Stimulated activated CD4-positive, alpha-beta T cell treated with anti-CD3 and anti-CD28 coated beads, Interleukin-4, amount 100 ng/mL, for 24 hours (primary cell): ENCODE measurements around the gene BRMS1.
"Not testable (repeated sequence)": the region's sequence is repeated elsewhere in the genome, so short reads cannot be mapped to it uniquely, and the experiment has no call there.

Source experiments
- DNase-seq: peaks from one replicate; pipeline ENCODE4 v3.0.0-alpha.2; 2020

The BRMS1 gene

DNA sequence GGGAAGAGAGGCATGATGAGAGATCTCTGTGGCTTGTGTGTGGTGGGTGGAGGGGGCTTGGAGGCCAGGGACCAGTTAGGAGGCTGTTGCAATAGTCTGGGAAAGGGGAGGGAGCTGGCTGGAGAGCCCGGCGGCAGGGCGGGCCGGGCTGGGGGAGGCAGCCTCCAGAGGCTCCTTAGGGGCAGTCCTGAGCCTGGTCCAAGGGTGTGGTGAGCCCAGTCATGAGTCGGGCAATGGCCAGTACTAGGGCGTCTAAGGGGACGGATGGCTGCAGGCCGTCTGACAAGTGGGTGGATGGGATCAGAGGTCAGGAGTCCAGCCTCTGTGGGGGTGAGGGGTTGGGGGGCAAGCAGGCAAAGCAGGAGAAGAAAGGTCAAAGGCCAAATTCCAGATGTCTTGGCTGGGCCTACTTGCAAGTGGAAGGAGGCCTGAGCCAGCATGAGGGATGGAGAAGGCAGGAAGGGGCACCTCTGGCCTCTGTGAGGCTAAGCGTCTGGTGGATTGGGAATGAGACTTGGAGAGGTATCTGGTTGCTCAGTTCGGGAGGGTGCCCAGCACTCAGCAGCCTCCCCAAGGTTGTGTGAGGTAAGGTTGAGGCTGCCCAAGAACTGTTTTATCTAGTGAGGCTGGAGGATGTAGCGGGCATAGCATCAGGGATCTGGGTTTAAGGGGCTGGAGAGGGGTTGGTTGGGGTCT is 22.0 kb downstream of the BRMS1 start:
- DNase-seq: no peak

DNA sequence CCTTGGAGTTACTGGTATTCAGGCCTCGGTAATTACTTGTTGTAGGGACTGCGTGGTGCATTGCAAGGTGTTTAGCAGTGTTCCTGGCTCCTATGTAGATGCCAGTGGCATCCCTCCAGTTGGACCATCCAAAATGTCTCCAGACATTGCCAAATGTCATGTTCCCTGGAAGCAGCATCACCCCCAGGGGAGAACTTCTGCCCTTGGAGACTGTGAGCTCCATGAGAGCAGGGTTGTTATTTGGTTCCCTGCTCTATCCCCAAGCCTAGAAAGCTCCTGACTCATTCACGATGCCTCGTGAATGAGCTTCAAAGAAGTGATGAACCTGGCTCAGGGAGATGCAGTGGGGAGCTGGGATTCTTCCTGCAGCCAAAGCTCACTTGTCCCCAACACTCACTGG is 23.3 kb downstream of the BRMS1 start:
- DNase-seq: no peak

DNA sequence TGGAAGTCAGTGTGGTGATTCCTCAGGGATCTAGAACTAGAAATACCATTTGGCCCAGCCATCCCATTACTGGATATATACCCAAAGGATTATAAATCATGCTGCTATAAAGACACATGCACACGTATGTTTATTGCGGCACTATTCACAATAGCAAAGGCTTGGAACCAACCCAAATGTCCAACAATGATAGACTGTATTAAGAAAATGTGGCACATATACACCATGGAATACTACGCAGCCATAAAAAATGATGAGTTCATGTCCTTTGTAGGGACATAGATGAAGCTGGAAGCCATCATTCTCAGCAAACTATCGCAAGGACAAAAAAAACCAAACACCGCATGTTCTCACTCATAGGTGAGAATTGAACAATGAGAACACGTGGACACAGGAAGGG is 24.2 kb downstream of the BRMS1 start:
- not testable (repeated sequence) for DNase-seq

DNA sequence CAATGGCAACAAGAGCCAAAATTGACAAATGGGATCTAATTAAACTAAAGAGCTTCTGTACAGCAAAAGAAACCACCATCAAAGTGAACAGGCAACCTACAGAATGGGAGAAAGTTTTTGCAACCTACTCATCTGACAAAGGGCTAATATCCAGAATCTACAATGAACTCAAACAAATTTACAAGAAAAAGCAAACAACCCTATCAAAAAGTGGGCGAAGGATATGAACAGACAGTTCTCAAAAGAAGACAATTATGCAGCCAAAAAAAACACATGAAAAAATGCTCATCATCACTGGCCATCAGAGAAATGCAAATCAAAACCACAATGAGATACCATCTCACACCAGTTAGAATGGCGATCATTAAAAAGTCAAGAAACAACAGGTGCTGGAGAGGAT is 24.6 kb downstream of the BRMS1 start:
- not testable (repeated sequence) for DNase-seq

DNA sequence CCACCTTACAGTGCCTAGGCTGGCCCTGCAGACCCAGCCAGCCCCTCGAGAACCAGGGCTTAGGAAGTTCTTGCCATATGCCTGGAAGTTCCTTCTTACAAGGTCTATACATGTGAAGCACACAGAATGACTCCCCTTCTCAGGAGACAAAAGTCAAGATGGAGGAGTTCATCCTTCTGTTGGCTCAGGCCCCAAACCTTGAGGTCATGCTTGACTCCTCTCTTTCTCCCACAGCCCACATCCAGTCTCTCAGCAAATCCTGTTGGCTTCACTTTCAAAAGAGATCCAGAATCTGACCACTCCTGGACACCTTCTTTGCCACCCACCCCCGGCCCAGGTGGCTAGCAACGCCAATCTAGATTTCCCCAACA is 26.3 kb downstream of the BRMS1 start:
- DNase-seq: no peak

DNA sequence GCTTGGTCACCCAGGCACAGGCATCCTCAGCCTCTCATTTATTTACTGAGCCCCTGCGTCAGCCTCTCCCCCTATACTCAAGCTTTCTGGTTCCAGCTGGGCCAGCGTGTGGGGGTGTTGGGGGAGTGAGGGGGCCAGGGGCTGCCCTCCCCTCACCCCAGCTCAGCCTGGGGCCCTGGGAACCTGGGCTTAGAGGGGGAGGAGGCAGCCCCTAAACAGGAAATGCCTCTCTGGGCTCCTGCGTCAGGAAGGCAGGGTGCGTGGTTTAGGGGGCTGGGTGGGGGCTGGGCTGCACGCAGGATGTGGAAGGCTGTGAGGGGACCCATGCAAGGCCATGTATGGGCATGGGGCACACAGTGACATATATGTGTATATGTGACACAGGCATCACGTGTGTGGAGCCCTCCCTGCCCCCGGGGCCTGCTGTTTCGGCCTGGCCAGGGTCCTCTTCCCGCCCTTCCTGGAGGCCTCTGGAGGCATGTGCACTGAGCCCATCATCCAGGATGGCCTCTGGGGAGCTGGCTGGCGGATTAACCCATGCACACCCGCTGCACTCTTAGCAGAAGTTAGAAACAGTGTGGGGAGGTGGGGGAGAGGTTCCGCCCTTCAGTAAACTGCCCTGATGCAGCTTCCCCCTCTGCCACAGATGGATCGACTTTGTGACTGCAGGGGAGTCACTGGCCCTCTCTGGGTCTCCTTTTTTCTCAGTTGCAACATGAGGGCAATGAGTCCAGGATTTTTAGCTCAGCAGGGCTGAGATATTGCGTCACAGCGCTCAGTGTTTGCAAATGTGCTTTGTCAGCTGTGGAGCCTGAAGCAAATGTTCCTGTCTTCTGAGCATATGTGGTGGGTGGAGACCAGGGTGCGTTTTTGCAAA is 26.9 kb downstream of the BRMS1 start:
- DNase-seq: no peak

DNA sequence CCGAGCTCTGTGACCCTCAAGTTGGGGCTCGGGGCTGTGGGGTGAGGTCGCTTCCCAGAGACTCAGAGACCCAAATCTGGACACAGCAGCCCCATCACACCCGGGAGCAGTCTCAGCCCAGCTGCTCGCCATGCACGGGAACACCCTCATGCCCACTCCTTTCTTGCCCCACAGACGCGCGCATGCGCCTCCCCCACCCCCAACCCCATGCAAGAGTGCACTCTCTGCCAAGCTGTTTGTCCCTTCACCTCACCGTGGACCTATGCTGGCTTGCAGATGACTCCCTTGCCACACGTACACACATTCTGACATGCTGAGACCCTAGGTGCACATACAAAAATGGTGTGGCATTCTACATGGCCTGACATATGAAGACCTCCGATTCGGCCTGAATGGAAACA is 27.6 kb downstream of the BRMS1 start:
- DNase-seq: no peak

DNA sequence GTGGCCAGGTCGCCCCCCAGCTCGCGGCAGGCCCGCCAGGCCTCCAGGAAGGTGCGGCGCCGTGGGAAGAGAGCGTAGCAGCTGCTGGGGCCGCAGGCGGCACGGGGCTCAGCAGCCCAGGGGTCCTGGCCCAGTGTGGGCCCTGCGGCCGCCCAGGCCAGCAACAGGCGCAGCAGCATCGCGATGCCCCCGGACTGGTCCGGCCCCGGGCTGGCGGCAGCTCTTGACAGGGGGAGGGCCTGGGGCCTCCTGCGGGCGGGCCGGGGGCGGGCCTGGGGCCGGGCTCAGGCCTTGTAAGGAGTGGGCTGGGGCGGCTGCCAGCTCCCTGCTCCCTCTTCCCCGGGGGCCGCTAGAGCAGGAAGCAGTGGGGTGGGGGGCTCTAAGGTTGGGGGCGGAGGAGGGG is 28.1 kb downstream of the BRMS1 start, which contains the start of gene CD248:
TSS of gene CD248 (minus strand) at position 196 of the 403 bp plus-strand sequence. CDS start at position 179, 17 bp downstream.
- no peak for DNase-seq

DNA sequence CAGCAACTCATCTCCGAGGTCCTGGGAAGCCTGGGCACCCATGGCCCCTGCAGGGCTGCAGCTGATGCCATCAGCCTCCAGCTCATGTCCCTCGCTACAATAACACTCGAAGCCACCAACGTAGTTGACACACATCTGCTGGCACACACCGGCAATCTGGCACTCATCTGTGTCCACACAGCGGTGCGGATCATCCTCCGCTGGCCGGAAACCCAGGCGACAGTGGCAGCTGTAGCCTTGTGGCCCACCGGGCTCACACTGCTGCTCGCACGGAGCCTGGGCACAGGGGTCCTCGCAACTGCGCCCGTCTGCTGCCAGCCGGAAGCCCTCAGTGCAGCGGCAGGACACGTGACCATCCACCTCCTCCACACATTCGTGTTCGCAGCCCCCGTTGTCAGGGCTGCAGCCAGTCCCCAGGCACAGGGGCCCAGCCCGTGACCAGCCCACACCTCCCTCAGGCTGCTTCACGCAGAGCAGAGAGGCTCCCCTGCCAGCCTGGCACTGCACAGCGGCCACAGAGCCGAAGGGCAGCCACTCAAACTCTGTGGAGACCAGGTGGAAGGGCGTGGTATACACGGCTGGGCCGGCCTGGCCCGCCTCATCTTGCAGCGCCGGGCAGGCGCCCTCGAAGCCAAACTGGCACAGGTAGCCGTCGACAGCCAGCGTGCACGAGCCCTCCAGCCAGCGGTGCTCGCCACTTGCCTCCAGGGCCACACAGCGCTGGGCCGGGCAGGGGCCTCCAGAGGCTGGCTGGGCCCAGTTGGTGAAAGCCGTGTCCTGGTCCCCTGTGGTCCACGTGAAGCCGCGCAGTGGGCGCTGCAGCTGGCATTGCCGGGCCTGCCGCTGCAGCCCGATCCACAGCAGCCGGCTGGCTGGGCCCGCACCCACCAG is 28.7 kb downstream of the BRMS1 start:
- DNase-seq: no peak

DNA sequence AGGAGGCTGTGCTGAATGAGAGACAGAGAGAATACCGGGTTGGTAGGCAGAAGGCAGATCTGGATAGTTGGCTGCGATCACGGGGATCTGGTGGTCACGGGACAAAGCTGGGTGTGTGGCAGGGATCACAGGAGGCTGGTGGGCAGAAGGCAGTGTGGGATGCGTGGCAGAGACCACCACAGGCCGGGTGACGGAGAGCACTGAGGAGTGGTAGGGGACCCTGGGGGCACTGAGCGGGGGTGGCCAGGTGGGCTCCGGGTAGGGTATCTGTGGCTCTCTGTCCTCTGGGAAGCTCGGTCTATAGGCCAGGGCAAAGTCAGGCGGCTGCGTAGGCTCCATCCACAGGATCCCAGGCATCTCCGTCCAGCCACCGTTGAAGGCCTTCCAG is 29.4 kb downstream of the BRMS1 start:
- DNase-seq: no peak

DNA sequence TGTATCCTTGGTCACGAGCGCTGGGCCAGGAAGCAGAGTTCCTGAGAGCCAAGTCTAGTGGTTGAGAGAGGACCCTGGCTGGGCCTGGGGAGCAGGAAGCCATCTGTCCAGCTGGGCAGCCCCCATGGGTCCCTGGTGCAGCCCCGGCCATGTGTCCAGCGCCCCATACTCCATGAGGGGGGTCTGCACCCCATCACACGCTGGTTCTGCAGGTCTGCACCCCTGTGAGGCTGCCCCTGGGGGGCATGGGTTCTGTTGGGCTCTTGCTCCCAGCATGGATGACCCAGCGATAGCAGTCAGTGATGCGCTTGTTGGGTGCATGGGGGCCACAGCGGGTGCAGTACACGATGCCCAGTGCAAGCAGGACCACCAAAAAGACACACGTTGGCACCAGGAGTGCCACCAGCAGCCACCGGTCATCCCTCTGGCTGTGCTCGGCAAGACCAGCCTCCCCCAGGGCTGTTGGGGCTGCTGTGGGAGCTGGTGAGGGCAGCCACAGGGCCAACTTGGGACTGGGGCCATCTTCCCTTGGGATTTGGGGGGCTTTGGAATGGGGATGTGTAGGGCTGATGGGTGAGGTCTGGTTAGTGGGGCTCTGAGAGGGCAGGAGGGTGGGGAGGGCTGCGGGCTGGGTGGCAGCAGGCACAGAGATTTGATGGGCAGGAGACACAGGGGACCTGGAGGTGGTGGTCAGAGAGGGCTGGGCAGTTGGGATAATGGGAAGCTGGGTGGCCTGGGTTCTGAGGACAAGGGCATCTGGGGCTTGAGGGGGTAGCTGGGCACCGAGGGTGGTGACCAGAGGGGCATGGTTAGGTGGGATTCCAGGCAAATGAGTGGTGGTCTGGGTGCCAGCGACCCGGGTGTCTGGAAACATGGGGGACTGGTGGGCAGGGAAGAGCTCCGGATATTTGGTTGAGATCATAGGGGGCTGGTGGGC is 30.1 kb downstream of the BRMS1 start:
- no peak for DNase-seq

DNA sequence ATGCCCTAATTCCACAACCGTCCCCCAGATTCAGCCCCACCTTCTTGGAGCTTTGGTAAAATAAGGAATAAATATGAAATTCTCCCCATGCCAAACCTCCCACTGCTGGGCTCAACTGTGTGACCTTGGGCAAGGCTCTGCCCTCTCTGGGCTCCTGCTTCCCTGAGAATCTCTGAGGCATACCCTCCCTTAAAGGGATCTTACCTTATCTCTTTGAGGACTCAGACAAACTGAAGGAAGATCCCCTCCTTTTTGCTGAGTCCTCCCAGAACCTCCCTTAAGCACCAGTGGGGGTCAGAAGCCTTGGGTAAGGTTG is 30.8 kb downstream of the BRMS1 start:
- DNase-seq: no peak

DNA sequence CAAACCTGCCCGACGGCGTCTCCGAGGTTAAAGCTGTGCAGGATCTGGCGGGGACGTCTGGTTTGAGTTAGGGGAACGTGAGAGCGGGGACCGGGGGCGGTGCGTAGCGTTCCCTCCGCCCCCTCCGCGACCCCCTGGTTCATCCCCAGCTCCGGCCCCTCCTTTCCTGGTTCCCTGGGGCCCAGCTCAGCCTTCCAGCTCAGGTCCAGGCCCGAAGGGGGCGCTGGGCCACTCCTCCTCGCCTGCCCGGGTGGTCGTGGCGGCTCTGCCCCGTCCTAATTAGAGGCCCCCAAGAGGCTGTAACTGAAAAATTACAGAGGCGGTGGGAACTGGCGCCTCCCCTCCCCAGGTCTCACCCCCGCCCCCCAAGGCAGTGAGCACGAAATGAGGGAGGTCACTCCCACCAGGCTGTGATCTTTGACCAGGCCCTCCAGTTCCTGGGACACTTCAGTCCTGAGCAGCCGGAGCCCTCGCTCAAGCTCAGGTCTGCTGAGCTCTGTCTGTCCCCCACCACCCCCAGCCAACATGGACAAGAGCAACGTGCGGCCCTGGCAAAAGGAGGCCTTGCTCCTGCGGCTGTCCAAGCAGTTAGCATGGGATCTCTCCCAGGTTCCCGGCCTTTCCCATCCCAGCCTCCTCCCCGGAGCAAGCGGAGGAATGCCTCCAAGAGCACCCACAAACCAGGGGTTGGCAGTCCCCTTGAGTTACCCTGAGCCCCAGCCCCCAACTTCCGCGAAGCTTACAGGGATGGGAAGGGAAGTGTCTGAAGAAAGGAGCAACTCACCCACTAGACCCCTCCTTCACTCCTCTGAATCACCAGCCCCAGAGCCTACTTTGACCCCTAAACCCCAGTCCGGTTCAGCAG is 31.4 kb downstream of the BRMS1 start:
- no peak for DNase-seq

DNA sequence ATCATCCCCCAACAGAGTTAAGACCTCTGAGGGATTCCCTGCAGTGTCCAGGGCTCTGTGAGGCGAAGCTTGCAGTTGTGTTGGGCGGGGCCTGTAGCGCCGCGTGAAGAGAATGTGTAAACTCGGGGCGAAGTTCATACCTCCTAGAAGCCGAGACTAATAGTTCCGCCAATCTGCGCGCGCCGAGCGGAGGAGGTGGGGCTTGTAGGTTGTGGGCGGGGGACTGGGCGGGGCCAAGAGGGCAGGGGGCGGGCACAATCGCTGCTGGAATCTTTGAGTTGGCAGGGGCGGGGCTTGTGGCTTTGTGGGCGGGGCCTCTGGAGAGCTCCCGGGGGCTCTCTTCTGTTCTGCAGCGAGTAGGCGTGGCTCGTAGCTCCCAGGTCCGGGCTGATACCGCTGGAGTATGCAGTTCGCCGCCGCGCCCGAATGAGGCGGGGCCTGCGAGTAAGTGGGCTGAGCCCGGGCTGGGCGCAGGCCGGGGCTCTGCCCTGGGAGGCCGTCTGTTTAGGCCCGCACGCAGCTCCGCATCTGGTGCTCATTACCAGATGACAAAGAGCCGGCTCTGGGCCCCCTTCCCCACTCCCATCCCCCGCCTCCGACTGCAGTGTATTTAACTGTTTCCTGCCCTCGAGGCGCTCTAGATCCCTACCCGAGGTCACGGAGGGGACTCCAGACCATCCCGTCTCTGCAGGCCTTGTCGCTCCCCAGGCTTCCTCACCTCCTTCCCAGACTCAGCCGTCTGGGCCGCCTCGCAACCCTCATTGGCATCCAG is 32.2 kb downstream of the BRMS1 start:
- DNase-seq: peak; percentile 96

DNA sequence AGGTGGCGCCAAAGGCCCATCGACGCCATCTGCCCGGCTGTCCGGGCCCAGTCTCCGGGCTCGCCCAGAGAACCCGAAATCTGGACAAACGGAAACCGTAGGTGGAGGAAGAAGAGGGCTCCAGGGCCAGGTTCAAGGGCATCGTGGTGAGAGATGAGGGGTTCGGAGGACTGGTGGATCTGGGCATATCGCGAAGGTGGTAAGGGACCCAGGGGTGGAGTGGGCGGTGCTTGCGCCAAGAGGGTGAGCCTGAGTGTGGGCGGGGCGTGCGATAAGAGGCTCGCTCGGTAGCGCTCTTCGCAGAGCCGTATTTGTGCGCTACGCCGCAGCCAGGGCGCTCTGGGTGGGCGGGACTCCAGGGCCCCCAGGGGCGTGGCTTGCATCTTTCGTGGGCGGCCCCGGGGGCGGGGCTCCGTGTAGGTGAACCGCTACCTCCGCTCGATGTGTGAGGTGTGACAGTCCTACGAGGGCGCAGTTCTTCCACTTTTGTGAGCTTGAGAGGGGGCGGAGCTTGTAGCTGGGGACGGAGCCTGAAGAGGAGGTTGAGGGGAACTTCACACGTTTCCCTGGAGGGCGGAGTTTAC is 32.8 kb downstream of the BRMS1 start:
- DNase-seq: peak; percentile 87

DNA sequence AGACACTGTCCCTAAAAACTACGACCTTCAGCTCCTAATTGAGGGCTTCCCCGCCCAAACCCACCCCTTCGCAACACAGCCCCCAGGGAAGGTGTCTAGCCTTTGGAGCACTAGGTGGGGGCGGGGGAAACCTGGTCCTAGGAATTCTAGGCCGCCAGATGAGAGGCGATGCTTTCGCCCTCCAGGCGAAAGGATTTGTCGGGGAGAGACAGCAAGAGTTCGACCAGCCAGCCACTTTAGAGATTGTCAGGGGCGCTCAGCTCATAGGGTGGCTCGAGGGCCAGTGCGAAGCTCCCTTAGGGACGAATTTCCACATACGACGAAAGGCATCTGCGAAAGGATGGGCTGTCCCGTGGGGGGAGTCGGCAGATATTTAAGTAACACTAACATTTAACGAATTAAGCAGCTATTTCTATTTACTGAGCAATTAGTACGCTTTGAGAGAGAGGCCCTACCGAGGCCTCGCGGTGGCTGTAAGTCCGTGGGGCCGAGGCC is 33.4 kb downstream of the BRMS1 start:
- no peak for DNase-seq

DNA sequence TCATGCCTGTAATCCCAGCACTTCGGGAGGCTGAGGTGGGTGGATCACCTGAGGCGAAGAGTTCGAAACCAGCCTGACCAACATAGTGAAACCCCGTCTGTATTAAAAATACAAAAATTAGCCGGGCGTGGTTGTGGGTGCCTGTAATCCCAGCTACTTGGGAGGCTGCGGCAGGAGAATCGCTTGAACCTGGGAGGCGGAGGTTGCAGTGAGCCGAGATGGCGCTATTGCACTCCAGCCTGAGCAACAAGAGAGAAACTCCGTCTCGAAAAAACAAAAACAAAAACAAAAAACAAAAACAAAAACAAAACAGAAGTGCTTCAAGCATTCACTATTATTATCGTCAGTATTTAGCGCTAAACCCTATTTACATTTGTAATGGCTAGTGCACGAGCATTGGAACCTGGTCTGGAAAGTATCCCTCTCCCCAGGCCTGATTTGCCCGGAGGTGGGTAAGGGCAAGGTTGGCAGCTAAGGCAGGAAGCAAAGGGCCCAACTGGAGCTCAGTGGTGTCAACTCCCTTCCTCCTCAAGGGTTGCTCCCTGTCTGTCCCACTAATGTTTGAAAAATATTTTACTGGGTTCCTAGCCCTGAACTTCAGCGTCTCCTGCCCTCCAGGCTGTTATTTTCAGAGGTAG is 34.0 kb downstream of the BRMS1 start:
- DNase-seq: not testable (repeated sequence)

DNA sequence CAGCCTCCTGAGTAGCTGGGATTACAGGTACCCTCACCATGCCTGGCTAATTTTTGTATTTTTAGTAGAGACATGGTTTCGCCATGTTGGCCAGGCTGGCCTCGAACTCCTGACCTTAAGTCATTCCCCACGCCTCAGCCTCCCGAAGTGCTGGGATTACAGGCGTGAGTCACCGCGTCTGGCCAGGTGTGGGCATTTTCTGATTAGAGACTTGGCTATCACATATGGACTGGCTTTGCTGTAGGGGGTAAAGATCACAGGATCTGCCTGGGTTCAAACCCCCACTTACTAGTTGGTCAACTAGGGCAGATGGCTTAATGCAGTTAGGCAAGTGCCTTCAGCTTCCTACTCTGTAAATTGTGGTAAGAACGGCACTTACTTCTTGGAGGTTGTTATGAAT is 34.6 kb downstream of the BRMS1 start:
- DNase-seq: no peak

DNA sequence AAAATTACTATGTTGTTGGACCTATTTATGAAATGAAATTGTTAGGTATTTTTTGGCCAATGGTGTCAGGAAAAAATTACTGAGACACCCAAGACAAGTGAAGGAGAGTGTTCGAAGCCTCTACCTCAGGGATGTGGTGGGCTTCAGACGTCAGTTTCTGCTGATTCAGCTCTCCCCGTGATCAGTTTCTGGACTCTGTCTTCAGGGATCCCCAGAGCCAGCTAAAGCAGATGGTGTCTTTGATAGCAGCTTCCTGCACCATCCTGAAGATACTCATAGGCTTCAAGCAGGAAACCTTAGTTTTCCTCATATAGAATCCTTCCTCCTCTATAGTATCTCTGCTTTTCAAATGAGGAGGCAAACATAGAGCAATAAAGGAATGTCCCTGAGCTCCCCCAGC is 35.4 kb downstream of the BRMS1 start:
- DNase-seq: no peak
